ENCODE results near the gene PRKN.

Gene PRKN

DNA sequence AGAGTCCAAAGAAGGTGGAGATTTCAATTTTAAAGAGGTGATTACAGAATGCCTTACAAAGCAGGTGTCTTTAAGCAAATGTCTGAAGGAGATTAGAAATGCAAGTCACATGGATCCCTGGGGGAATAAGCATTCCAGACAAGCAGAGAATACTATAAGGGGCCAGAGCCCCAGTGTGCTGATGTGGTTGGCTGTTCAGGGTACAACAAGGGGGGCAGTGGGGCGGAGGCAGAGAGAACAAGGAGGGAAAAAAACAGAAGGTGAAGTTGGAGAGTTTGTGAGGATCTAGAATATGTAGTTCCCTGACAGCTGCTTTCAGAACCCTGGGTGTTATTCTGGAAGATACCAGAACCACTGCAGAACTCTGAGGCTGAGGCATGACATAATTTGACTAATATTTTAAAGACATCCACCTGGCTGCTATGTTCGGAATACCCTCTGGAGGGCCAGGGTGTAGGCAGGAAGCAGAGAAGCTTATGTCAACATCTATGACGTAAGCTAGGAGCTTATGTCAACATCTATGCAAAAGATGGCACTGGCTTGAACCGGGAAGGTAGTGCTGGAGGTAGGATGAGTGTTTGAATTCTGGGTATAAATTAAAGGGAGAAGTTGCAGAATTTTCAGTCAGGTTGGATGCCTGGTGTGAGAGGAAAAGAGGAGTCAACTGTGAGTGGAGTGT is 1177.5 kb downstream of the PRKN start:
- Histone ChIP-seq H3K4me1 (ENCODE audit: low read depth, poor library complexity, severe bottlenecking) (peaks cover 12% of the 10 kb centered on the region), H3K9ac (no peak overlapping the region)

DNA sequence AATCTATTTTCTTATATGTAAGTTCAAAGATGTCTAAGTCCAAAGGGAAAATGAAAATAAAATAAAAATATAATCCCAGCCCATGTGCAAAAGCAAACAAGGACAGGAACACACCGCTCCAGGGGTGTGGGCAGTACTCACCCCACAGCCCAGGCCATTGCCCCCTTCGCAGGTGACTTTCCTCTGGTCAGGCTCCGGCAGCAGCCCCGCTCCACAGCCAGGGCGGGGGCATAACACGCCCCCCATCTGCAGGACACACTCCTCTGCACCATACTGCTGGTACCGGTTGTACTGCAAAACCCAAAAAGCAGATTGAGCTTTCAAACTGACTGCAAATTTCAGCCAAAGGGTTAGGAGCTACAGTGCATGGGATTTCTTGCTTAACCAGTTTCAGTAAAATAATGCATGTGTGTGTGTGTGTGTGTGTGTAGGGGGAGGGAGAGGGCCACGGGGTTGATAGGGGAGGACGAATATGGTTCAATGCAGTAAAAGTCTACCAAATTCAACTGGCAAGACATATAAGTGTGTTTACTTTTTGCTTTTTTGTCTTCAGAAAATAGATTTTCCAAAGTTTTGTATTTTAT is 1178.8 kb downstream of the PRKN start:
- Histone ChIP-seq H3K79me2 (ENCODE audit: insufficient read depth, low read depth) (no peaks in the 10 kb centered on the region), H3K4me3 (IDR thresholded peaks at IDR 0.05; ENCODE audit: insufficient read depth, low read depth, low read length) (no peak overlapping the region), H4K20me1 (ENCODE audit: insufficient read depth) (no peaks in the 10 kb centered on the region), H3K4me1 (ENCODE audit: low read depth, poor library complexity, severe bottlenecking) (peaks cover 14% of the 10 kb centered on the region), H3K27me3 (ENCODE audit: insufficient read depth, low read depth) (no peaks in the 10 kb centered on the region), H2AFZ (ENCODE audit: low read depth) (no peak overlapping the region), H3K36me3 (ENCODE audit: insufficient read depth) (no peaks in the 10 kb centered on the region), H3K9ac (no peak overlapping the region), H3K27ac (no peak overlapping the region), H3K4me2 (no peak overlapping the region)
- TF ChIP-seq, protein P1, sequence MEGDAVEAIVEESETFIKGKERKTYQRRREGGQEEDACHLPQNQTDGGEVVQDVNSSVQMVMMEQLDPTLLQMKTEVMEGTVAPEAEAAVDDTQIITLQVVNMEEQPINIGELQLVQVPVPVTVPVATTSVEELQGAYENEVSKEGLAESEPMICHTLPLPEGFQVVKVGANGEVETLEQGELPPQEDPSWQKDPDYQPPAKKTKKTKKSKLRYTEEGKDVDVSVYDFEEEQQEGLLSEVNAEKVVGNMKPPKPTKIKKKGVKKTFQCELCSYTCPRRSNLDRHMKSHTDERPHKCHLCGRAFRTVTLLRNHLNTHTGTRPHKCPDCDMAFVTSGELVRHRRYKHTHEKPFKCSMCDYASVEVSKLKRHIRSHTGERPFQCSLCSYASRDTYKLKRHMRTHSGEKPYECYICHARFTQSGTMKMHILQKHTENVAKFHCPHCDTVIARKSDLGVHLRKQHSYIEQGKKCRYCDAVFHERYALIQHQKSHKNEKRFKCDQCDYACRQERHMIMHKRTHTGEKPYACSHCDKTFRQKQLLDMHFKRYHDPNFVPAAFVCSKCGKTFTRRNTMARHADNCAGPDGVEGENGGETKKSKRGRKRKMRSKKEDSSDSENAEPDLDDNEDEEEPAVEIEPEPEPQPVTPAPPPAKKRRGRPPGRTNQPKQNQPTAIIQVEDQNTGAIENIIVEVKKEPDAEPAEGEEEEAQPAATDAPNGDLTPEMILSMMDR (conservative IDR thresholded peaks at IDR 0.05; ENCODE audit: low read depth, low read length), result no peak

More for the DNA sequence above, 1177.5 kb downstream of the PRKN start:
- Histone ChIP-seq H3K4me3 (IDR thresholded peaks at IDR 0.05; ENCODE audit: insufficient read depth, low read depth, low read length) (no peak overlapping the region), H4K20me1 (ENCODE audit: insufficient read depth) (no peaks in the 10 kb centered on the region), H2AFZ (ENCODE audit: low read depth) (no peak overlapping the region), H3K4me2 (no peak overlapping the region), H3K36me3 (ENCODE audit: insufficient read depth) (no peaks in the 10 kb centered on the region), H3K27me3 (ENCODE audit: insufficient read depth, low read depth) (no peaks in the 10 kb centered on the region), H3K27ac (no peak overlapping the region), H3K79me2 (ENCODE audit: insufficient read depth, low read depth) (no peaks in the 10 kb centered on the region)
- TF ChIP-seq, protein P1 (conservative IDR thresholded peaks at IDR 0.05; ENCODE audit: low read depth, low read length), result no peak

DNA sequence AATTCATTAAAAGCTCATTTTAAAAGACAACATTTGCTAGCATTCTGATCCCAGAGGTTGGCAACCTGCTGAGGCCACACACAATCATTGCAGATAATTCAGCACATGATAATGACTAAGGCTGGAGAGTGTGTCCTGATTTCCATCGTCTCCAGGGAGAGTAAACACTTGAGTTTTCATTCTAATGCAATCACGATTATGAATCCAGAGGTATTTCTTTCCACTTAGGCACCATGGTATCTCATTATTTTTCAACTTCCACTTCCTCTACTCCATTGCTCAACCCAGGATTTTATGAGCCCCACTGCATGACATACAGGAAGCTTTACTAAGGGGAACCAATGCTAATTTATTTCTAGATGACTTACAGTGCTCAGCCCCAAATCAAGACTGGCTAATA is 1179.9 kb downstream of the PRKN start:
- TF ChIP-seq, protein P1 (conservative IDR thresholded peaks at IDR 0.05; ENCODE audit: low read depth, low read length), result no peak
- Histone ChIP-seq H3K9ac (no peak overlapping the region), H3K4me3 (IDR thresholded peaks at IDR 0.05; ENCODE audit: insufficient read depth, low read depth, low read length) (no peak overlapping the region), H2AFZ (ENCODE audit: low read depth) (no peak overlapping the region), H4K20me1 (ENCODE audit: insufficient read depth) (no peaks in the 10 kb centered on the region), H3K36me3 (ENCODE audit: insufficient read depth) (no peaks in the 10 kb centered on the region), H3K4me1 (ENCODE audit: low read depth, poor library complexity, severe bottlenecking) (peaks cover 15% of the 10 kb centered on the region), H3K79me2 (ENCODE audit: insufficient read depth, low read depth) (no peaks in the 10 kb centered on the region), H3K4me2 (no peak overlapping the region), H3K27me3 (ENCODE audit: insufficient read depth, low read depth) (no peaks in the 10 kb centered on the region), H3K27ac (no peak overlapping the region)

DNA sequence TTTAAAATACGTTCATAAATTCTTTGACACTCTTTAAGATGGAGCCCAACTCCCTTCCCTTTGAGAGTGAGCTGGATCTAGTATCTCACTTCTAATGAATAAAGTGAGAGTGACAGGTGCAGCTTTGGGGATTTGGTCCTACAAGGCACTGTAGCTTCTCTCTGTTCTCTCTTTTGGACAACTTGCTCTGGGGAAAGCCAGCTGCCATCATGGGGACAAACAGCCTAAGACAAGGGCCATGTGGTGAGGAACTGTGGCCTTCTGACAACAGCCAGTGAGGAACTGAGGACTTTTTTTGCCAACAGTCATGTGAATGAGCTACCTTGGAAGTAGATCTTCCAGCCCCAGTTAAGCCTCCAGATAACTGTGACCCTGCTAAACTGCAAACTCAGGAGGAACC is 1180.9 kb downstream of the PRKN start:
- H4K20me1 ChIP-seq (ENCODE audit: insufficient read depth), result no peaks in the 10 kb centered on the region
- H3K4me2 ChIP-seq, result peak overlapping the region; percentile 33; the same call in 1 of the 2 replicates
- peaks cover 18% of the 10 kb centered on the region for H3K4me1 ChIP-seq (ENCODE audit: low read depth, poor library complexity, severe bottlenecking)
- TF ChIP-seq, protein P1 (conservative IDR thresholded peaks at IDR 0.05; ENCODE audit: low read depth, low read length), result no peak
- H3K36me3 ChIP-seq (ENCODE audit: insufficient read depth), result no peaks in the 10 kb centered on the region
- no peak overlapping the region for H3K27ac ChIP-seq
- no peaks in the 10 kb centered on the region for H3K79me2 ChIP-seq (ENCODE audit: insufficient read depth, low read depth)
- no peak overlapping the region for H3K9ac ChIP-seq
- no peaks in the 10 kb centered on the region for H3K27me3 ChIP-seq (ENCODE audit: insufficient read depth, low read depth)
- H2AFZ ChIP-seq (ENCODE audit: low read depth), result no peak overlapping the region
- H3K4me3 ChIP-seq (IDR thresholded peaks at IDR 0.05; ENCODE audit: insufficient read depth, low read depth, low read length), result no peak overlapping the region
